Mucosa of descending colon (tissue), 3 donors: ENCODE measurements around the gene MED12L. TPM values are rescaled to one million over a fixed set of nuclear protein-coding genes. Genes with fewer than 3 reads are reported as not detected.

Experiments used
- ATAC-seq: fragments of 200-7000 bp; cut with Tn5 transposase; one replicate; pipeline ENCODE4 v1.9.1; 2020; ENCODE audit warnings: mild to moderate bottlenecking, moderate library complexity
- DNase-seq, 3 donors: peaks; one replicate each; pipeline ENCODE4 v3.0.0-alpha.2; 2020
- H3K36me3 ChIP-seq: fragments of 200-600 bp; one replicate; pipeline ENCODE4 v1.8.0; 2021; ENCODE audit warnings: low read depth, mild to moderate bottlenecking
- H3K4me1 ChIP-seq: fragments of 200-600 bp; one replicate; pipeline ENCODE4 v1.8.0; 2021; ENCODE audit warnings: low read depth, mild to moderate bottlenecking
- H3K4me3 ChIP-seq: fragments of 200-600 bp; one replicate; pipeline ENCODE4 v1.8.0; 2021; ENCODE audit warnings: mild to moderate bottlenecking
- H3K9me3 ChIP-seq: fragments of 200-600 bp; one replicate; pipeline ENCODE4 v1.8.0; 2021; ENCODE audit warnings: mild to moderate bottlenecking
- CTCF ChIP-seq: fragments of 200-600 bp; IDR thresholded peaks from one replicate; pipeline ENCODE4 v1.8.0; 2022; ENCODE audit warnings: antibody characterized with exemption, mild to moderate bottlenecking
- intact Hi-C, 2 donors: fragments of 100-400 bp; cut with DNase I in 1 of 2; cut with micrococcal nuclease in 1 of 2; formaldehyde crosslinking; loops; one replicate each; pipeline versions ENCODE4 v1.11.0 to v1.11.1; 2022; cut with DNase I, micrococcal nuclease
- total RNA-seq, 3 donors: library from RNA; stranded (reverse); fragmentation: NEBNext Ultra II Directional in 2 of 3; extraction: Animal tissue kit (Norgen Biotek cat#: 25700) in 2 of 3; gene quantifications; one replicate each; pipeline versions ENCODE4 v1.2.1 to v1.2.4, GENCODE V29; 2021 to 2023
- donor health status: DM: no; HTN: no; CAD: no; lungs with moderate emphysema.
- donor health status: DM: no; HTN: no; CAD: no.
- donor health status: DM: no; HTN: yes; CAD: no.

Gene MED12L
- total RNA-seq, 3 donors from 2014 or later, result 0.39 to 2.4 (median 0.55) TPM

- H3K9me3 ChIP-seq, result no peaks in the 10 kb centered on the region
- TF ChIP-seq CTCF, result no peak
- no peaks in the 10 kb centered on the region for H3K36me3 ChIP-seq
- DNase-seq (no peak), ATAC-seq (no peak)
- intact Hi-C loops, result loop anchor here in 1 of 2 donors (2.0 kb wide), 1 partner anchor 57 kb away; no protein-coding TSS in a partner anchor
- H3K4me1 ChIP-seq, result peaks cover 9% of the 10 kb centered on the region
- no peak overlapping the region for H3K4me3 ChIP-seq
These were observed 200.5 kb downstream of the MED12L start for GRCh38 chr3:151285940-151286339.

DNA sequence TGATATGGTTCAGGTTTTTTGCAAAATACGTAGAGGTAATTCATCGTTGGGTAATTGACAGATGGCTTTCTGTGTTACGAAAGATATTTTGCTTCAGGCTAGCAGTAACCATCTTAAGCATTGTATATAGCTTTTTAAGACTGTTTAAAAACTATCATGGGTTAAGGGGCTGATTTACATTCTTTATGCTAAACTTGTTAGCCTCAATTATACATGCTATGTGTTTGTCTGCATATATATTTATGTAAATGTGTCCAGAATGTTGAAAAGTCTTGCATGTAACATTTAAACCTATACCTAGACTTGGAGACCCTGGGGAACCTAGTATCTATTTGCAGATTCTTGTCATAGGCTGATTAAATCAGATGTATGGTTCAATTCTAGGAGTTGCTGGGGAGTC lies 204.0 kb downstream of the MED12L start:
- Histone ChIP-seq H3K36me3 (no peaks in the 10 kb centered on the region), H3K9me3 (no peaks in the 10 kb centered on the region), H3K4me1 (no peaks in the 10 kb centered on the region), H3K4me3 (no peak overlapping the region)
- ATAC-seq, result no peak
- no peak for TF ChIP-seq CTCF
- no peak for DNase-seq
- intact Hi-C loops, result no loop called here

- no peak for ATAC-seq
- Histone ChIP-seq H3K9me3 (no peaks in the 10 kb centered on the region), H3K4me1 (no peaks in the 10 kb centered on the region), H3K4me3 (no peak overlapping the region), H3K36me3 (no peaks in the 10 kb centered on the region)
- no peak for DNase-seq
- no peak for TF ChIP-seq CTCF
- intact Hi-C loops, result no loop called here
These were observed 205.2 kb downstream of the MED12L start for GRCh38 chr3:151290673-151291072.

DNA sequence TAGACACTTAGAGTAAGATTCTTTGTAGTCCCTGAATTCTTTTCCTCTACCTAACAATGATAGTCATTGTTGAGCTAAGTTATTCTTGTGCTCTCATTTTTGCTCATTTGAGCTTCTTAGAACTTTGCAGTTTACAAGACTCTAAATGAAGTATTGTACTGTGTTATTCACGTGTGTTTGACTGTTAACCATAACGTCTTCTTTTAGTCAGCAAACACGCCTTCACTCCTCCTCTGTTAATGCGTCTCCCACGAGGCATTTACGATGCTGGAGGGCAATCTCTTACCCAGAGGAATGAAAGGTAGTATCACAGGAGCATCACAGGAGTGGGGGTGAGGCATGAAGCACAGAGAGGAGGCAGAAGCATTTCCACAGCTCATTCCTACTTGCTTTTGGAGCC lies 207.7 kb downstream of the MED12L start:
- H3K4me1 ChIP-seq, result no peaks in the 10 kb centered on the region
- intact Hi-C loops, result no loop called here
- H3K4me3 ChIP-seq, result no peak overlapping the region
- DNase-seq (no peak), ATAC-seq (no peak)
- no peaks in the 10 kb centered on the region for H3K9me3 ChIP-seq
- no peak for TF ChIP-seq CTCF
- H3K36me3 ChIP-seq, result no peaks in the 10 kb centered on the region

GRCh38 chr3:151296226-151296625 lies 210.8 kb downstream of the MED12L start:
- H3K36me3 ChIP-seq, result no peaks in the 10 kb centered on the region
- intact Hi-C loops, result no loop called here
- H3K4me1 ChIP-seq, result no peaks in the 10 kb centered on the region
- ATAC-seq (no peak), DNase-seq (no peak)
- TF ChIP-seq CTCF, result no peak
- H3K9me3 ChIP-seq, result no peaks in the 10 kb centered on the region
- H3K4me3 ChIP-seq, result no peak overlapping the region

GRCh38 chr3:151297429-151297828 lies 212.0 kb downstream of the MED12L start:
- no peaks in the 10 kb centered on the region for H3K9me3 ChIP-seq

More at GRCh38 chr3:151297429-151297828, 212.0 kb downstream of the MED12L start:
- no peak for ATAC-seq
- Histone ChIP-seq H3K36me3 (no peaks in the 10 kb centered on the region), H3K4me3 (no peak overlapping the region), H3K4me1 (no peaks in the 10 kb centered on the region)
- intact Hi-C loops, result no loop called here
- DNase-seq, result no peak
- TF ChIP-seq CTCF, result no peak
